GM19467 (cell line): ENCODE measurements around the gene ANTXRL.
"Not testable (repeated sequence)": the region's sequence is repeated elsewhere in the genome, so short reads cannot be mapped to it uniquely, and the experiment has no call there.

Experiments
- ATAC-seq: cut with Tn5 transposase; IDR thresholded peaks from one replicate; pipeline ENCODE4 v1.9.1; 2021; ENCODE audit warnings: mild to moderate bottlenecking, moderate library complexity; ENCODE audit not compliant: unreplicated experiment

Gene ANTXRL

GRCh38 chr10:46306516-46307184 is 19.9 kb downstream of the ANTXRL start:
- ATAC-seq = no peak

GRCh38 chr10:46307281-46308112 is 20.7 kb downstream of the ANTXRL start:
- no peak for ATAC-seq

GRCh38 chr10:46308113-46308415 is 21.3 kb downstream of the ANTXRL start:
- no peak for ATAC-seq

- no peak for ATAC-seq
These were observed 22.1 kb downstream of the ANTXRL start for GRCh38 chr10:46308666-46309450.

GRCh38 chr10:46309511-46310142 is 22.8 kb downstream of the ANTXRL start:
- no peak for ATAC-seq

GRCh38 chr10:46310143-46310514 is 23.3 kb downstream of the ANTXRL start:
- ATAC-seq = no peak

DNA sequence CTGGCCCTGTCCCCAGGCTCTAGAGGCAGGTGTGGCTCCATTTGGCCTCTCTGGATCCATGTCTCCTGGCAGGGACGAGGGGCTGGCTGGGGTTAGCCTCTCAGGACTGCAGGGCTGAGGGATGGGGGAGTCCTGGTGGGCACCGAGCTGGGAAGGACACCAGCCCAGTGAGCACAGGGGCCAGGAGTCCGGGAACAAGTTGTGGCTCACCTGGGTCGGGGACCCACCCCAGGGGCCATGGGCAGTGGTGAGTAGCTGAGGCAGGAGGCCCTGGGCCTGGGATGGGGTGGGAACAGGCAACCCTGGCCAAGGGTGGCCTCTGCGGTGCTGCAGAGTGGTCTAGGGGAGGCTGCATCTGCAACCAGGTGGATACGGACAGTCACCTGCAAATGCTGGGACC is 24.1 kb downstream of the ANTXRL start:
- ATAC-seq = no peak

- no peak for ATAC-seq
These were observed 24.7 kb downstream of the ANTXRL start for GRCh38 chr10:46311501-46311951.

- not testable (repeated sequence) for ATAC-seq
These were observed 25.2 kb downstream of the ANTXRL start for GRCh38 chr10:46311961-46312431.

DNA sequence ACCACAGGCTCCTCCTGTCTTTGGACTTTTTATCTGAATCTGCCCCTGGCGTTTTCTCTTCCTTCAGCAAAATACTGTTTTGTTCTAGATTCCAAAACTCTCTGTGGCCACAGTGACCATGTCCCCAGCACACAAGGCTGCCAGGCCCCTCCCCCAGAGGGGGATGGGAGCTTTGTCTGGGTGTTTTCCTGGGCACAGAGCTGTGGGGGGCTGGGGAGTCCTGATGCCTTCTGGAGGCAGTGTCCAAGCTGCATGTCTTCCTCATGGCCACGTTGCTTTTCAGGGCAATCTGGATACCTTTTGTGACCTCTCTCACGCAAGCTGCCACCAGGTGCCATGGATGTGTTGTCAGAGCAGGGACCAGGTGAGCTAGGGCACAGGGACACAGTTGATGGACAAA is 26.2 kb downstream of the ANTXRL start:
- no peak for ATAC-seq

GRCh38 chr10:46314071-46314470 is 27.3 kb downstream of the ANTXRL start:
- no peak for ATAC-seq

- ATAC-seq = not testable (repeated sequence)
These were observed 28.5 kb downstream of the ANTXRL start for GRCh38 chr10:46315071-46315860.

GRCh38 chr10:46317370-46317769 is 30.6 kb downstream of the ANTXRL start:
- no peak for ATAC-seq

DNA sequence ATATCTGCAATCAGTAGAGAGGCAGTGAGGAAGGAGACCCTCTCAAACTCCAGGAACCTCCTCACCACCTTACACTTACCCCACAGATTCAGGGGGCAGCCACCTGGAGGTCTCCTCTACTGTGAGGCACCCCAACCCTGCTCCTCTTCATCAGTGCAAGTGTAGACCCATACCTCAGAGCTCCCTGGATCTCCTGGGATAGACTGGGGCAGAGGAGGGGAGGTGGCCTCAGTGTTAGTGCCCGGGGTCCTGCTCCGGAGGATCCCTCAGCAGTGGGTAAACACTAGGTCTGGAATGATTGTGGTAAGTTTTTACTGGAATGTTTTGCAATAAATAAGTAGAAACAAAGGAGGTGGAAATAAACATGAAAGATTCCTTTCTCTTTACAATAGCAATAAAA is 31.1 kb downstream of the ANTXRL start:
- ATAC-seq = no peak

- ATAC-seq = no peak
These were observed 32.0 kb downstream of the ANTXRL start for GRCh38 chr10:46318799-46319198.

- ATAC-seq = no peak
These were observed 32.6 kb downstream of the ANTXRL start for GRCh38 chr10:46319389-46319788.

- no peak for ATAC-seq
These were observed 35.0 kb downstream of the ANTXRL start for GRCh38 chr10:46321770-46322169.

- no peak for ATAC-seq
These were observed 36.4 kb downstream of the ANTXRL start for GRCh38 chr10:46323176-46323575.

- ATAC-seq = no peak
These were observed 38.2 kb downstream of the ANTXRL start for GRCh38 chr10:46325021-46325420.

GRCh38 chr10:46326066-46326465 is 39.3 kb downstream of the ANTXRL start:
- ATAC-seq = no peak
